ENCODE results near the gene ZNF487. TPM values are rescaled to one million over a fixed set of nuclear protein-coding genes. Genes with fewer than 3 reads are reported as not detected.

ZNF487 gene
- total and polyA plus RNA-seq, 10 of the 15 experiments (the other 5 are each of a cell fraction or from before 2014, with no cell fraction given), result 0.74 to 2.1 (median 1.1) TPM

- no peak for TF ChIP-seq ZBTB40 (IDR thresholded peaks at IDR 0.05; ENCODE audit: borderline replicate concordance)
Observed at GRCh38 chr10:43409385-43410109, 27.4 kb upstream of the ZNF487 start (continued).

- Histone ChIP-seq H3K27me3 (replicated peaks in 1 of 2; ENCODE audit: control insufficient read depth in 2 of 2, insufficient read depth in 2 of 2, low read length in 1 of 2) (no peaks in the 10 kb centered on the region), H3K79me2 (ENCODE audit: control insufficient read depth, insufficient read depth, low read length) (peaks cover 44% of the 10 kb centered on the region), H3K4me3 (peak overlapping the region; percentile 98), H3K9ac (ENCODE audit: control insufficient read depth, insufficient read depth, low read length) (peak overlapping the region; percentile 92), H3K36me3 (ENCODE audit: control insufficient read depth in 2 of 2, insufficient read depth in 2 of 2, low read length in 1 of 2) (no peaks in the 10 kb centered on the region), H3K9me3 (replicated peaks; ENCODE audit: control insufficient read depth, insufficient read depth, low read length) (no peaks in the 10 kb centered on the region), H3K27ac (ENCODE audit: control insufficient read depth, insufficient read depth) (peak overlapping the region; percentile 95), H2AFZ (ENCODE audit: control insufficient read depth, low read depth, low read length) (no peak overlapping the region; the same call in 1 of the 2 replicates), H4K20me1 (ENCODE audit: control insufficient read depth, insufficient read depth) (0 out of 2 replicates have a peak, but pooled peaks cover 4% of the 10 kb centered on the region), H3K4me2 (ENCODE audit: control insufficient read depth, insufficient read depth) (peak overlapping the region; percentile 91), H3K4me1 (ENCODE audit: control insufficient read depth, insufficient read depth, low read length) (no peaks in the 10 kb centered on the region)
- ChIA-PET CTCF (interaction anchor here (0.6 to 1.0 kb wide), 2 partner anchors 8 to 206 kb away, joined by 3 read pairs; no protein-coding TSS in a partner anchor), POLR2A (interaction anchor here (0.6 to 1.7 kb wide), 3 partner anchors 8 to 24 kb away, joined by 3 to 10 read pairs (median 3); no protein-coding TSS in a partner anchor), RAD21 (ENCODE audit: unreplicated experiment) (interaction anchor here (1.4 kb wide), 1 partner anchor 15 kb away, joined by 5 read pairs; no protein-coding TSS in a partner anchor), SMC1A (ENCODE audit: uncharacterized antibody, unreplicated experiment) (interaction anchor here (1.1 to 2.3 kb wide), 2 partner anchors 8 to 9 kb away, joined by 3 to 9 read pairs; no protein-coding TSS in a partner anchor)
- no peak for ATAC-seq
- WGBS (ENCODE audit: insufficient coverage, insufficient replicate concordance, low lambda C conversion rate, missing lambda C conversion rate), result 56% methylated on average over 13 of the region's 14 CpGs
- intact Hi-C loops (cut with micrococcal nuclease; ENCODE audit: unreplicated experiment), result no loop called here
- no peak for FAIRE-seq
- no peak for DNase-seq (ENCODE audit: low read depth, low spot score)
- BruUV-seq (replicated peaks), result no TSS peak
- in situ Hi-C loops (cut with MboI), result loop anchor here (25.0 kb wide), 3 partner anchors 273 to 773 kb away; partner anchors contain the start of genes CSGALNACT2 and ZNF33B
- TF ChIP-seq POLR2AphosphoS5 (IDR thresholded peaks at IDR 0.05; ENCODE audit: low read length) (no peak), GATAD2B (conservative IDR thresholded peaks at IDR 0.05; ENCODE audit: low read depth) (no peak), BHLHE40 (IDR thresholded peaks at IDR 0.05; ENCODE audit: borderline replicate concordance in 1 of 2, low read depth in 2 of 2, low read length in 1 of 2) (no peak), CHD4 (IDR thresholded peaks at IDR 0.05) (no peak), SREBF2 (IDR thresholded peaks at IDR 0.05; ENCODE audit: low read length) (no peak), ATF7 (IDR thresholded peaks at IDR 0.05; ENCODE audit: low read depth) (no peak), ZNF622 (IDR thresholded peaks at IDR 0.05) (no peak), MTA2 (IDR thresholded peaks at IDR 0.05; ENCODE audit: low read depth) (no peak)
- TF ChIP-seq, protein P1, sequence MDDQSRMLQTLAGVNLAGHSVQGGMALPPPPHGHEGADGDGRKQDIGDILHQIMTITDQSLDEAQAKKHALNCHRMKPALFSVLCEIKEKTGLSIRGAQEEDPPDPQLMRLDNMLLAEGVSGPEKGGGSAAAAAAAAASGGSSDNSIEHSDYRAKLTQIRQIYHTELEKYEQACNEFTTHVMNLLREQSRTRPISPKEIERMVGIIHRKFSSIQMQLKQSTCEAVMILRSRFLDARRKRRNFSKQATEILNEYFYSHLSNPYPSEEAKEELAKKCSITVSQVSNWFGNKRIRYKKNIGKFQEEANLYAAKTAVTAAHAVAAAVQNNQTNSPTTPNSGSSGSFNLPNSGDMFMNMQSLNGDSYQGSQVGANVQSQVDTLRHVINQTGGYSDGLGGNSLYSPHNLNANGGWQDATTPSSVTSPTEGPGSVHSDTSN (IDR thresholded peaks at IDR 0.05; ENCODE audit: insufficient replicate concordance, low read depth, low read length), result no peak
- TF ChIP-seq, protein P2, sequence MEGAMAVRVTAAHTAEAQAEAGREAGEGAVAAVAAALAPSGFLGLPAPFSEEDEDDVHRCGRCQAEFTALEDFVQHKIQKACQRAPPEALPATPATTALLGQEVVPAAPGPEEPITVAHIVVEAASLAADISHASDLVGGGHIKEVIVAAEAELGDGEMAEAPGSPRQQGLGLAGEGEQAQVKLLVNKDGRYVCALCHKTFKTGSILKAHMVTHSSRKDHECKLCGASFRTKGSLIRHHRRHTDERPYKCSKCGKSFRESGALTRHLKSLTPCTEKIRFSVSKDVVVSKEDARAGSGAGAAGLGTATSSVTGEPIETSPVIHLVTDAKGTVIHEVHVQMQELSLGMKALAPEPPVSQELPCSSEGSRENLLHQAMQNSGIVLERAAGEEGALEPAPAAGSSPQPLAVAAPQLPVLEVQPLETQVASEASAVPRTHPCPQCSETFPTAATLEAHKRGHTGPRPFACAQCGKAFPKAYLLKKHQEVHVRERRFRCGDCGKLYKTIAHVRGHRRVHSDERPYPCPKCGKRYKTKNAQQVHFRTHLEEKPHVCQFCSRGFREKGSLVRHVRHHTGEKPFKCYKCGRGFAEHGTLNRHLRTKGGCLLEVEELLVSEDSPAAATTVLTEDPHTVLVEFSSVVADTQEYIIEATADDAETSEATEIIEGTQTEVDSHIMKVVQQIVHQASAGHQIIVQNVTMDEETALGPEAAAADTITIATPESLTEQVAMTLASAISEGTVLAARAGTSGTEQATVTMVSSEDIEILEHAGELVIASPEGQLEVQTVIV (IDR thresholded peaks at IDR 0.05; ENCODE audit: borderline replicate concordance, partially characterized antibody), result no peak
- TF ChIP-seq, protein P3, sequence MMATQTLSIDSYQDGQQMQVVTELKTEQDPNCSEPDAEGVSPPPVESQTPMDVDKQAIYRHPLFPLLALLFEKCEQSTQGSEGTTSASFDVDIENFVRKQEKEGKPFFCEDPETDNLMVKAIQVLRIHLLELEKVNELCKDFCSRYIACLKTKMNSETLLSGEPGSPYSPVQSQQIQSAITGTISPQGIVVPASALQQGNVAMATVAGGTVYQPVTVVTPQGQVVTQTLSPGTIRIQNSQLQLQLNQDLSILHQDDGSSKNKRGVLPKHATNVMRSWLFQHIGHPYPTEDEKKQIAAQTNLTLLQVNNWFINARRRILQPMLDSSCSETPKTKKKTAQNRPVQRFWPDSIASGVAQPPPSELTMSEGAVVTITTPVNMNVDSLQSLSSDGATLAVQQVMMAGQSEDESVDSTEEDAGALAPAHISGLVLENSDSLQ (IDR thresholded peaks at IDR 0.05), result no peak
Observed at GRCh38 chr10:43410345-43410744, 26.6 kb upstream of the ZNF487 start.

Measured in GM12878 (cell line).